NK-92 (cell line): ENCODE results near the gene MTREX.

Experiments used
- DNase-seq: peaks from one replicate; lab custom pipeline; 2025; ENCODE audit not compliant: unreplicated experiment; lab: John Stamatoyannopoulos, UW

MTREX gene

GRCh38 chr5:55470282-55470681 lies 162.5 kb downstream of the MTREX start:
- no peak for DNase-seq

DNA sequence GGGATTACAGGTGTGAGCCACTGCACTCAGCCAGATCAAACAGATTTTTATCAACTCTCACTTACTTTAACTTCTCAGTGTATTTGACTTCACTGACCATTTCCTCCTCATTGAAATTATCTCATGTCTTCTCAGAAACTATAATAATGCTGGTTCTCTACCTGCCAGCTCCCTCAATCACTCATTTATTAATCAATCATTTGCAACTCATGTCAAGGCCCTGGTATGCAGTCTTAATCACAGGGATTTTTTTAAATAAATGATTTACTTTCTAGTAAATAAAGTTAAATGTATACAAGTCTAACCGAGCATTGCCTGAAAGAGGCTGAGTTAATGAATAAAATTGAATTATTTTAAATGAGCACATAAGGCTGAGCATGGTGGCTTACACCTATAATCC lies 163.7 kb downstream of the MTREX start:
- DNase-seq: no peak

DNA sequence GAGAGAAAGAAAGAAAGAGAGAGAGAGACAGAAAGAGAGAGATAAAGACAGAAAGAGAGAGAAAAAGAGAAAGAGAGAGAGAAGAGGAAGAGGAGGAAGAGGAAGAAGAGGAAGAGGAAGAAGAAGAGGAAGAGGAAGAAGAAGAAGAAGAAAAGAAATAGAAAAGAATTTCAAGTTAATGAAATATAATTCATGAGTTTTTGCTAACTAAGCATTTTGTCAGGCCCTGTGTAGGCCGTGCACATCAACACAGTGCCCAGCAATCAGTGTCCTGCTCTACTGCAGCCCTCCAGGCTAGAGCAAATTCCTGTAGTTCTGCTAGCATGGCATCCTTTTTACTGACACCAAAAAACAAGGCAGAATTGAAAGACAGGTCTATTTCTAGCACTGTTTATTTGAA lies 164.9 kb downstream of the MTREX start:
- no peak for DNase-seq
